Epithelial cell of esophagus (primary cell): ENCODE measurements around the gene COL8A1.
A peak's percentile ranks its signal among the peaks of the same experiment; 100 is the strongest.

Source experiments
- DNase-seq: peaks from one replicate; pipeline ENCODE4 v3.0.0; 2010; ENCODE audit warnings: low read depth
- H3K4me3 ChIP-seq: 2 replicates; pipeline ENCODE4 v1.5.1; 2011; ENCODE audit warnings: mild to moderate bottlenecking, low read length, control low read depth
- TF ChIP-seq, protein P1 (sequence below): IDR thresholded peaks from 2 replicates; pipeline ENCODE4 v1.5.1; 2011; ENCODE audit warnings: low read depth, mild to moderate bottlenecking, low read length, control low read depth, inconsistent platforms; ENCODE audit not compliant: insufficient read depth; ENCODE audit errors: missing control alignments

COL8A1 gene

DNA sequence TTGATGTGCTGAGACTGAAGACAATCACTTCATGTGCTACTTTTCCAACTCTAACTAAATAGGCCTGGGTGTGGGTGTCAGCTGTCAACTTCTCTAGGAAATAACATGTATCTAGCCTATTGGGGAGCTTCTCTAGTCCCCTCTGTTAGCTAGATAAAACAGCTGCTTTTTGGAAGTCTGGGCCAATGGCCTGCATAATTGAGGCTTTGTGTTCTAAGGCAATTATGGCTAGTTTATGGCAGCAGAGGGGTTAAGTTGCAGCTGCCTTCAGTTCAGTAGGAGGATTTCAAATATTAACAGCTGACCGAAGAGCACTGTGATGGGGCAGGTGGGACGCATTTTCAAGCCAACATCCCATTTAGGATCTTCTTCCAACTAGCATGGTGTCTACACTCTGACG is 6.4 kb downstream of the COL8A1 start:
- no peak overlapping the region for H3K4me3 ChIP-seq
- DNase-seq = no peak
- TF ChIP-seq, protein P1, sequence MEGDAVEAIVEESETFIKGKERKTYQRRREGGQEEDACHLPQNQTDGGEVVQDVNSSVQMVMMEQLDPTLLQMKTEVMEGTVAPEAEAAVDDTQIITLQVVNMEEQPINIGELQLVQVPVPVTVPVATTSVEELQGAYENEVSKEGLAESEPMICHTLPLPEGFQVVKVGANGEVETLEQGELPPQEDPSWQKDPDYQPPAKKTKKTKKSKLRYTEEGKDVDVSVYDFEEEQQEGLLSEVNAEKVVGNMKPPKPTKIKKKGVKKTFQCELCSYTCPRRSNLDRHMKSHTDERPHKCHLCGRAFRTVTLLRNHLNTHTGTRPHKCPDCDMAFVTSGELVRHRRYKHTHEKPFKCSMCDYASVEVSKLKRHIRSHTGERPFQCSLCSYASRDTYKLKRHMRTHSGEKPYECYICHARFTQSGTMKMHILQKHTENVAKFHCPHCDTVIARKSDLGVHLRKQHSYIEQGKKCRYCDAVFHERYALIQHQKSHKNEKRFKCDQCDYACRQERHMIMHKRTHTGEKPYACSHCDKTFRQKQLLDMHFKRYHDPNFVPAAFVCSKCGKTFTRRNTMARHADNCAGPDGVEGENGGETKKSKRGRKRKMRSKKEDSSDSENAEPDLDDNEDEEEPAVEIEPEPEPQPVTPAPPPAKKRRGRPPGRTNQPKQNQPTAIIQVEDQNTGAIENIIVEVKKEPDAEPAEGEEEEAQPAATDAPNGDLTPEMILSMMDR = no peak

DNA sequence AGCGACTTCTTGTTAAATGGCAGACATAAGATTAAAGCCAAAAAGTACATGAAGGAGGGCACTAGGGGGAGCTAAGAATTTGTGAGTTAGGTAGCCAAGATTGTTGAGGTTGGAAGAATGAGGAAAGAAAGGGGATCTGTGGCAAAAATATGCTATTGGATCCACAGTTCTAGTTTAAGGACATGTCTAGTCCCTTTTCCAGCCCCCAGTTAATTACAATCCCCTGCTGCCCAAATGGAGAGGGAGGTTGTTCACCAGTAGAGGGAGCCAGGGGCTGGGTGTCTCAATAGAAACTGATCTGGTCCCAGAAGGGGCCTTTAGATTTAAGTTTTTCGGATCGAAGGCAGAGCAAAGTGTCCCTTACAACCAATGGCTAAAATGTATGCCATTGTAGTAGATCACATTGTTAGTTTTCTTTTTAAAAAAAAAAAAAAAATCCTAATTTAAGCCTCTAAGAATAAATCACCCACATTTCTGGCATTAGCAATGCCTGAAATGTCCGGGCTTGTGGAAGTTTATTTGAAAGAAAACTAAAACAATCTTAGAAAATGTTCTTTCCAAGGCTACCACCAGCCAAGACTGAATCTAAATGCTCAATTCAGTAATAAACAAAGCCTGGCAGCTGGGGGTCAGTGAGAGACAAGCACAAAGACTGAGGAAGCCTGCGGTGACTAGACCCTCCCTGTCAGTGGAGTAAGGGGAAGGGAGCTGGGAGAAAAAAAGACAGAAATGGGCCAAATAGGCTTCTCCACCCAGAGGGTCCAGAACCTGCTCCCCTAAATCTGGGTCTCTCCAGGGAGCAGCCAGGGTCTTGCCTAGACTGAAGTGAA is 7.1 kb downstream of the COL8A1 start:
- DNase-seq = peak; percentile 63
- H3K4me3 ChIP-seq = no peak overlapping the region
- TF ChIP-seq, protein P1 = peak; percentile 87

DNA sequence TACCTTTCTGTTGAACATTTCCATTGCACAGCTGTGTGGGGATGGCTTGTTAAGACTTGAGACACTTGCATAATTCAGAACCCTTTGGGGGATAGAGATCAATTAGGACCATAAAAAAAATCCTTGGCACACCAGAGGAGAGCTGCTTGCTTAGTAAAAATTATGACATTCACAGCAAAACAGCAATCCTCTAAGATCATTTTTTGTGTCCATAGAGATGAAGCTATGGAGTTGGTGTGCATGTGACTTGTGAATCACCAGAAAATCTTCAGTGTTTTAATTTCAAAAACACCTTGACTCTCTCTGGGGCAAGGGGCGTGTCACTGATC is 7.7 kb downstream of the COL8A1 start:
- peak; percentile 78 for DNase-seq
- TF ChIP-seq, protein P1 = no peak
- H3K4me3 ChIP-seq = no peak overlapping the region

DNA sequence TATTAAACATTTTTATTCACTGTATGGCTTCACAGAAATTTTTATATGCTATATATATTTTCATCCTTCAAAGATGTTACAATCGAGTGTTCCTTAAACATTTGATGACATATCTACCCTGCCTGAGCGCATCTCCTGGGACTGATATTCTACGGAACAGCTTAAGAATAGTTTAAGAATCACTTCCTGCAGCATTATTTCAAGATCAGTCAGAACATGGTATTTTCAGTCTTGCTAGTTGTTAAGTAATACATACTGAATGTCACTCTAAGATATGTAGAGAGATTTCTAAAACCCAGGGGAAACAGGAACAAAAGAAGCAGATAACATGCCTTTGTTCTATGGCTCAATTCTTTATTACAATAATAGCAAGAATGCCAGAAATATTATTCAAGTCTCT is 8.7 kb downstream of the COL8A1 start:
- TF ChIP-seq, protein P1 = no peak
- no peak overlapping the region for H3K4me3 ChIP-seq
- peak; percentile 29 for DNase-seq

DNA sequence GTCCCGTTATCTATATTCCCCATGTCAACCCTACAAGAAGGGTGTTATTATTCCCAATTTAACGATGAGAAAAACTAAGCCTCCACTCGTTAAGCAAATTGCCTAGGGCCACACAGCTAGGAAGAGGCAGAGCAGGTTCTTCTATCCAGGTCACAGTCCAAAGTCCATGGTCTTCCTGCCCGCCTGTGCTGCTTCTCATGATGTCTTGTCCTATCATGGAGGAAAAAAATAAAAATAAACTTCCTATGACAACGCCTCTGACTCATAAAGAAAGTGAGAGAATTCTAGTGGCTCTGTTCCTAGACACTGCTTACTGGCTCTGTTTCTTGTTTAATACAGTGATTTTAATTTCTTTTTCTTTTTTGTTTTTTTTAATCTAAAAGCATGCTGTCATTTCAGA is 9.7 kb downstream of the COL8A1 start:
- no peak overlapping the region for H3K4me3 ChIP-seq
- DNase-seq = peak; percentile 68
- TF ChIP-seq, protein P1 = no peak

DNA sequence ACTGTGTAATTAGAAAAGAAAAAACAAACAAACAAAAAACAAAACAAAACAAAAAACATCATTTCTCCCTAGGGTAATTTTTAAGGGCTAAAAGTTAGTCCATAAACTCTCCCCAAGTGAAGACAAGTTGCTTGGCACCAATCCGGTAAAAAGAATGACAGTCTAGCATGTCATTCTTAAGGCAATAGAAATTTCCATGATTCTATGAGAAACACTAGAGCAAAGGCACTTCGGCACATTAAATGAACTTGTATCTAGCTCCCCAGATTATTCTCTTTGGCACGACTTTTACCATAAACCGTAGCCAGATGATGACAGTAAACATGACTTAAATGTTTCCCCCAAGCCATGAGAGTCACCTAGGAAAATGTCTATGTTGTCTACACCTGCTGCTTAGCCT is 10.1 kb downstream of the COL8A1 start:
- TF ChIP-seq, protein P1 = no peak
- H3K4me3 ChIP-seq = no peak overlapping the region
- DNase-seq = no peak

DNA sequence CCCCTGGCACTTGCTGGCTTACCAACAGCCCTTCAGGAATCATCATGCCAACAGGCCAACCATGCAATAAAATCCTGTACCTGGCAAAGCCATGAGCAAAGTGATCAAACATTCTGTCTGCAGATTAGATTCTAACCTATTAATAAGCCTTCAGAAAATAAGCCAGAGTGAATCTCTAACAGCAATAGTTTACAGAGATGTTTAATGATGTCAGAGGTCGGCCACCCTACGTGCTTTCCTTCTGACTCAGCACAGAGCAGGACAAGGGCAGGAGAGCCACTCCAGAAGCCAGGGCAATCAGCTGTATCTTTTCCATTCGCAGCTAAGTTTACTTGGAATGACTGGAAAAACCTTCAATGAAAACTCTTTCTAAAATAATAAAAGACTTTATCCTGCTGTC is 13.1 kb downstream of the COL8A1 start:
- TF ChIP-seq, protein P1 = no peak
- H3K4me3 ChIP-seq = no peak overlapping the region
- DNase-seq = peak; percentile 35
